Stimulated activated CD8-positive, alpha-beta memory T cell treated with anti-CD3 and anti-CD28 coated beads, Interleukin-15, amount 100 ng/mL, for 4 hours (primary cell): ENCODE data around the gene SEC61A2.

Experiments
- DNase-seq, 2 donors: peaks; one replicate each; pipeline ENCODE4 v3.0.0-alpha.2; 2020; ENCODE audit warnings: low read depth in 2 of 2

SEC61A2 gene

DNA sequence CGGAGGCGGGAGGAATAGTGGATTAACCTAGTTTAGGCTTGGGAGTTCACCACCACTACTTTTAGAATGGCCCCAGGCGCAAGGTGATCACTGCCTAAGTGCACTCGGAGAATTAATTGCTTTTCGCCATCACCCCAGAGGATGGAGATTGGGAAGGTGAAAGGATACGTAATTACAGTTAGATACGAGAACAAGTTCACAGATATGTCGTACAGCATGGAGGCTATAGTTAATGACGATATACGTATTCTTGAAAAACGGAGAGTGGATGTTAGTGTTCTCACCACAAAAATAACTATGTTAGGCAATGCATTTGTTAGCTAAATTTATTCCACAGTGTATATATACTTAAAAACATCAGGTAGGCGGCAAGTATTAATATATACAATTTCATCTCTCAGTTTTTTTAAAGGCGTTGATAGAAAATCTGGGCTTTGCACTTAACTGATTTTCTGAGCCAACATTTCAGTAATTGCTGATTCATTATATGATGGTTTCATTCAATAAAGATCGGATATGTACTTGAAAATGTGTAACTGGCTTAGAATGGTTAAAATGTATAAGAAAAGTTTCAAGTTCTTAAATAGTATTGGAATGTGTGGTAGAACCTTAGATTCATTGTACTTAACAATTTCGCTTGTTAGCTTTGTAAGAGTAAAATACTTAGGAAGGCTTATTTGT is 67.2 kb downstream of the SEC61A2 start:
- no peak for DNase-seq

DNA sequence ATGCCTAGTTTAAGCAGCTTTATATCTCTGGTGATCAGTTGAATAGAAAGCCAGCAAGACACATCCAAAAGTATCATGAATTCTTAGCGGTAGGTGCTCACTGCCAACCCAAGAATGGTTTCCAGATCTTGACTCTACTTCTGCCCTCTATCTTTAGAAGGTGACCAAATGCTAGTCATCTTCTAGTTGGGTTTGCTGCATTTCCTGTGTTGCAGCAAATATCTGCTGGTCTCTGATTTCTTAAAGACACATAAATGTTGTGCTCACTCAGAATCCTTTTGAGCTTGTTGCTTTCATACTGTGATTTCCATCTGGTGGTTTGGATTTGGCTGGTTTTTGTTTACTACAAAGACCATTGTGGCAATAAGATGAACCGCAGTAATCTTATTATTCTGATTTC is 68.7 kb downstream of the SEC61A2 start:
- no peak for DNase-seq

DNA sequence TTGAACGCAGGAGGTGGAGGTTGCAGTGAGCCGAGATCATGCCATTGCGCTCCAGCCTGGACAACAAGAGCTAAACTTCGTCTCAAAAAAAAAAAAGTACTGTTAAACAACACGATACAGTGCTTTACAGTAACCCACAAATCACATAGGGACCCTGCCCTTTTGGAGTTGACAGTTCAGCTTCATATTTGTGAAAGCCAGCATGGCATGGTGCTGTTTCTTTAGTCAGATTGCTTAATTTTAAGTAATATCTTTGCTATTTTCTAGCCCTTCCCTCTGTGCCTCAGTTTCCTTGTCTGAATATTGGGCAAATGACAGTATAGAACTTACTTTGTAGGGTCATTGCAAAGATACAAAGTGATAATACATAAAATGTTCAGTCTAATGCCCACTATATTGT is 71.4 kb downstream of the SEC61A2 start:
- no peak for DNase-seq

DNA sequence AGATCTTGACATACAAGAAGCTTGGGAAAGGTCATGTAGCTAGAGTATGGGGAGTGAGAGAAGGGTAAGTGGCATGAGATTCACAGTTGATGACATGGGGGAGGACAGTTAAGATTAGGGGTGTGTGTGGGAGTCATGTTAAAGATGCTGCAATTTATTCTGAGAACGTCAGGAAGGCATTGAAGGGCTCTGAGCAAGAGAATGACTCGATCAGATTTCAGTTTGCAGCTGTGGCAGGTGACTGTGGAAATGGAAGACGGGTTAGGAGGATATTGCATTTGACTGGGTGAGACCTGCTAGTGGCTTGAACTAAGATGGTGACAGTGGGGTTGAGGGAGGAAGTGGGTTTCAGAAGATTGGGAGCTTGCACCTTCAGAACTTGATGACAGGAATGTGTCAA is 72.1 kb downstream of the SEC61A2 start:
- DNase-seq: no peak

DNA sequence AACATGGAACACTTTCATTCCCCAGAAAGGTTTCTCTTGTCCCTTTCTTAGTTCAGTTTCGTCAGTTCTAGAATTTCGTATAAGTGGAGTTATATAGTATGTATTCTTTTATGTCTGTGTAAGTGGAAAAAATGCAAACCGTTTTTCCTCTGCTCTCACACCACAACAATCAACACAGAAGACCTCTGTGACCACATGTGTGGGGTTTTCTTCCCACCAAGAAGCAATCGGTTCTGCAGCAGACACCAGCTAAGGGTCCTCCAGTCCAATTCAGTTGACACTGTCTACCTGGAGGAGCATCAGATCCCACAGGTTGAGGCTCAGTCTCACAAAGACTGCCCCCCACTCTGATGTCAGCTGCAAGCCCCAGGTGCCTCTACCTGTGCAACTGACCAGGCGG is 72.7 kb downstream of the SEC61A2 start:
- no peak for DNase-seq

DNA sequence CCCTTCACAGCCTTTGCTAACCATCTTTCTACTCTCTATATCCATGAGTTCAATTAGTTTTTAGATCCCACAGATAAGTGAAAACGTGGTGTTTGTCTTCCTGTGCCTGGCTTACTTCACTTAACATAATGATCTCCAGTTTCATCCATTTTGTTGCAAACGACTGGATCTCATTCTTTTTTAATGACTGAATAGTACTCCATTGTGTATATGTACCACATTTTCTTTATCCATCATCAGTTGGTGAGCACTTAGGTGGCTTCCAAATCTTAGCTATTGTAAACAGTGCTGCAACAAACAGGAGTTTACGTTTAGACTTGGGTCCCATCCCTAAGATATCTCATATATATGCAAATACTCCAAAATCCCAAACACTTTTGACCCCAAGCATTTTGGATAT is 75.6 kb downstream of the SEC61A2 start:
- no peak for DNase-seq

DNA sequence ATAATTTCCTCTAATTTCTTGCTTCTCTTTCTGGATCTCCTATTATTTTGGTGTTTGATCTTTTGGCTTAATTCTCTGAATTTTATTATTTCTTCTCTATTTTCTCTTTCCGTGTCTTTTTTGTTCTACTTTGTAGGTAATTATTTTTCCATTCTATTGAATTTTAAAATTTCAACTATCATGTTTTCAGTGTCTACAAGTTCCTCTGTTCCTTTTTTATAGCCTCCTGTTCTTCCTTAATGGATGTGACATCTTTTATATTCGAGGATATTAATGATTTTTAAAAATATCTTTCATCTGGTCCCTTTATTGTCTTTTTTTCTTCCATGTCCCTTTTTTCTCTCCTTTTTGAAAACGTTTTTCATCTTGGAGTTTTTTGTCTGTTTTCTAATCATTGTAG is 77.6 kb downstream of the SEC61A2 start:
- DNase-seq: no peak

DNA sequence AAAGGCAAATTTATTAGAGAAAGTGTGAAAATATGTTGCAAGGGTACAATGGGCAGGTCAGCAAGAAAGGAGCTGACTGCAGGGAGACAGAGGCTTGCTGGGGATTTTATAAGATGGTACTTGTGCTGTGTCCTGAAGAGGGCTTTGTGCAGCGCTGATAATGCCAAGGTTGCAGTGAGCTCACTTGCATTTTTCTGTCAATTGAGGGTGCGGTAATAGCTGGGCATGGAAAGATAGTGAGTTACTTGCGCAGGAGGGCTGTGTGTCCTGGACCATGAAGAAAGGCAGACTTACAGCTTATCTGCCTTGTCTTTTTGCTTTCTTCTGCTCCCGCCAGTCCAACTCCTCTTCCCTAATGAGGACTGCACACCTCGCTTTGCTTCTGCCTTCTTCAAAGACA is 79.0 kb downstream of the SEC61A2 start:
- no peak for DNase-seq

DNA sequence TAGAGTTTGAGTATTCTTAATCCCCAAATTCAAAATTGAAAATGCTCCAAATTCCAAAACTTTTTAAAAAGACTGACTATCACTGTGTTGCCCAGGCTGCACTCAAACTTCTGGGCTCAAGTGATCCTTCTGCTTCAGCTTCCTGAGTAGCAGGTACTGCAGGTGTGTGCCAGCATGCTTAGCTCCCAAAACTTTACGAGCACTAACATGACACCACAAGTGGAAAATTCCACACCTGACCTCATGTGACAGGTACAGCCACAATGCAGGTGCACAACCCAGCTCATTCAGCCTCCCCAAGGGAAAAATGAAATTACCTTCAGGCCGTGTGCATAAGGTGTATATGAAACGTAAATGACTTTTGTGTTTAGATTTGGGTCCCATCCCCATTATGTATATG is 83.0 kb downstream of the SEC61A2 start:
- DNase-seq: no peak

DNA sequence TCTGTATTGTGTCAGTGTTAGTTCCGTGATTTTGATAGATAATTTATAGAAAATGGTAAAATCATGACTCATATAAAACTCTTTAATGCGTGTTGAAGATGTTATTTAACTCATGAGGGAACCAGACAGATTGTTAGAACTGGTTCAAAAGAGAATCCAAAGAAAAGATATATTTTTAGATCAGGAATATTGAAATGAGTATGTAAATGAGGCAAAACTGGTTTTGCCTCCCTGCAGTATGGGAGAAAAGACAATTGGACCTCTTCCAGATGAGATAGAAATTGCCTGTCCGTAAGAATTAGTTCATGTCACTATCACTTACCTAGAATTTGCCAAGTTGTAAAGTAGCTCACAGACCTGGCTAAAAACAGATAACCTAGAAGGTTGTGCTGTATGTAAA is 84.1 kb downstream of the SEC61A2 start:
- no peak for DNase-seq

DNA sequence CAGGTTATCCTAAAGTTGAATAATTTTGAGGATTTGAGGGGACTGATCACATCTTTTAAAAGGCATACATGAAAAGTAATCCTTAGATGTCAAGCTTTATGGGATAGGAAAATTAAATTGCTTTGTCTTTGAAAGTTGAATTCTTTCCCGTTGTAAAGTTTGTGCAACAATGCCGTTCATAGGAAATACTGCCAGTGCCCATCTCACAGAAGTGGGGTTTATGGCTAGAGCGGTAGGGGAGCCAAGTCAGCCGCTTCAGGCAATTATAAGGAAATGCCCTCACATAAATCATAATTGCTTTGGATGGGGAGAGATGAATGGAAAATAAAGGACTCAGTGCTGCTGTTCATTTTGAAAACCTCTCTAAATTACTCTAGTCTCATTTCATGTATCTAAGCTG is 84.6 kb downstream of the SEC61A2 start:
- no peak for DNase-seq

DNA sequence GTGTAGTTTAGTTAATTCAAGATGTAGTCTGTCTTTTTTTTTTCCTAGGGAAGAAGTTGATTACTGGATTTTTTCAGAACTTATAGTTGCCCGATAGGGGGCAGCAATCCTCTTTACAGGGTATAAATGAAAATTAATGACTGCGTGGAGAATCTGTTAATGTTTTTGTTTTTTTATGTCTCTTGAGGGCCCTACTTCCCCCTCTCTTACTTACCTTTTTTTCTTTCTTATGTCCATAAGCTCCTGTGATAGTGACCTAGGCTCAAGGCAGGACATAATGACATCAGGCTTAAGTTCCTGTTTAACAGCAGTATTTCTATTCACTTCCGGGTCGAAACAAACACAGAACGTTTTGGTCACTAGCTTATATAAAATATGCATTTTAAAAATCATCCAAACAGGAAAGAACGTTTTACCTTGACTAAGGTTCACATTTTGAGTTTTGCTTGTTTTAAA is 85.3 kb downstream of the SEC61A2 start:
- no peak for DNase-seq
